Endothelial cell of umbilical vein (primary cell): Measurements from ENCODE around the gene HIVEP3. TPM values are rescaled to one million over a fixed set of nuclear protein-coding genes. Genes with fewer than 3 reads are reported as not detected.

Experiments used
- BruUV-seq: library from RNA; stranded (reverse); fragments of 400-500 nt; replicated peaks from 2 replicates; lab custom pipeline; 2021; lab: Mats Ljungman, UMichigan
- CTCF ChIA-PET: fragments of 300-600, 350-600 bp; sonication (Branson Sonifier 250); formaldehyde crosslinking; loops from one replicate; lab custom pipeline; 2021; ENCODE audit warnings: antibody characterized with exemption, inconsistent platforms; lab: Charles Lee
- POLR2A ChIA-PET: fragments of 300-600, 350-600 bp; sonication (Branson Sonifier 250); formaldehyde crosslinking; loops from one replicate; lab custom pipeline; 2021; ENCODE audit warnings: antibody characterized with exemption, inconsistent platforms; lab: Charles Lee
- DNase-seq: peaks from one replicate; pipeline ENCODE4 v3.0.0-alpha.2; 2011; ENCODE audit warnings: low read depth, low spot score
- FAIRE-seq: peaks from 2 replicates; lab custom pipeline; 2011; peaks lifted over from hg19 to GRCh38; lab: Jason Lieb, UNC
- H2AFZ ChIP-seq: 2 replicates; pipeline ENCODE4 v1.6.0; 2012; ENCODE audit warnings: low read depth, low read length, control low read depth, inconsistent platforms
- H3K27ac ChIP-seq: 2 replicates; pipeline ENCODE4 v1.5.1; 2011; ENCODE audit warnings: low read depth, mild to moderate bottlenecking, control low read depth, low read length, moderate library complexity; ENCODE audit not compliant: insufficient read depth
- H3K27me3 ChIP-seq, 2 experiments: 2 replicates each; pipeline versions ENCODE4 v1.6.0 to v1.6.1; 2011; ENCODE audit warnings: low read length in 2 of 2, mixed read lengths in 1 of 2; ENCODE audit not compliant: control insufficient read depth in 2 of 2, insufficient read depth in 2 of 2
- H3K36me3 ChIP-seq, 2 experiments: 2 replicates in 1 of 2; 3 replicates in 1 of 2; pipeline ENCODE4 v1.5.1; 2011; ENCODE audit warnings: low read length in 2 of 2, mild to moderate bottlenecking in 1 of 2, moderate library complexity in 1 of 2; ENCODE audit not compliant: control insufficient read depth in 2 of 2, insufficient read depth in 2 of 2; ENCODE audit errors: extremely low read depth in 1 of 2
- H3K4me1 ChIP-seq: 3 replicates; pipeline ENCODE4 v1.5.1; 2011; ENCODE audit warnings: mild to moderate bottlenecking, low read length; ENCODE audit not compliant: control insufficient read depth, insufficient read depth; ENCODE audit errors: extremely low read depth
- H3K4me2 ChIP-seq: 2 replicates; pipeline ENCODE4 v1.6.1; 2011; ENCODE audit warnings: low read length, control low read depth, mixed read lengths; ENCODE audit not compliant: insufficient read depth
- H3K4me3 ChIP-seq, 3 experiments: fragments of 200-600 bp in 1 of 3; sonication (generic), shearing (Covaris generic) in 1 of 3; replicated peaks in 1 of 3; 2 replicates each; pipeline ENCODE4 v1.5.1; 2011 to 2016; ENCODE audit warnings: control low read depth in 3 of 3, low read length in 3 of 3, mild to moderate bottlenecking in 2 of 3, inconsistent platforms in 1 of 3, low read depth in 1 of 3, moderate library complexity in 1 of 3; ENCODE audit not compliant: insufficient read depth in 1 of 3
- H3K79me2 ChIP-seq: 2 replicates; pipeline ENCODE4 v1.6.0; 2012; ENCODE audit warnings: low read length, inconsistent platforms; ENCODE audit not compliant: control insufficient read depth, insufficient read depth
- H3K9ac ChIP-seq: replicated peaks from 2 replicates; pipeline ENCODE3; 2011; ENCODE audit warnings: low read length, control low read depth; ENCODE audit not compliant: insufficient read depth; ENCODE audit errors: extremely low read depth
- H3K9me1 ChIP-seq: replicated peaks from 3 replicates; pipeline ENCODE4 v1.6.0; 2011; ENCODE audit warnings: mild to moderate bottlenecking, low read length; ENCODE audit not compliant: control insufficient read depth, insufficient read depth; ENCODE audit errors: extremely low read depth
- H3K9me3 ChIP-seq: replicated peaks from 2 replicates; pipeline ENCODE4 v1.5.1; 2012; ENCODE audit warnings: low read length, inconsistent platforms; ENCODE audit not compliant: control insufficient read depth, insufficient read depth
- H4K20me1 ChIP-seq: replicated peaks from 2 replicates; pipeline ENCODE3; 2011; ENCODE audit warnings: mild to moderate bottlenecking, low read length; ENCODE audit not compliant: control insufficient read depth, insufficient read depth; ENCODE audit errors: extremely low read depth
- FOS ChIP-seq: IDR thresholded peaks from 2 replicates; pipeline ENCODE4 v1.6.1; 2011; ENCODE audit warnings: mild to moderate bottlenecking, low read length, moderate library complexity, borderline replicate concordance; ENCODE audit not compliant: insufficient read depth
- GATA2 ChIP-seq: IDR thresholded peaks from 2 replicates; pipeline ENCODE4 v1.7.0; 2011; ENCODE audit warnings: low read depth, mild to moderate bottlenecking, moderate library complexity, mixed read lengths, low read length; ENCODE audit not compliant: insufficient read length, insufficient read depth
- JUN ChIP-seq: IDR thresholded peaks from 2 replicates; pipeline ENCODE4 v1.6.1; 2011; ENCODE audit warnings: borderline replicate concordance, low read depth; ENCODE audit not compliant: insufficient read length, insufficient read depth
- MAX ChIP-seq: IDR thresholded peaks from 2 replicates; pipeline ENCODE4 v1.6.1; 2011; ENCODE audit not compliant: insufficient read depth, insufficient read length
- MYC ChIP-seq: IDR thresholded peaks from one replicate; pipeline ENCODE4 v1.6.1; 2011; ENCODE audit warnings: mild to moderate bottlenecking, low read depth, low read length
- POLR2AphosphoS5 ChIP-seq: IDR thresholded peaks from 2 replicates; pipeline ENCODE4 v1.6.1; 2012; ENCODE audit warnings: low read depth, mild to moderate bottlenecking, control low read depth, low read length, moderate library complexity; ENCODE audit not compliant: insufficient read depth
- dilution Hi-C: fragments of 300-500 bp; cut with MboI; formaldehyde crosslinking; loops from one replicate; pipeline ENCODE4 v1.15.0; 2019; ENCODE audit warnings: low sequenced_read_pairs; ENCODE audit not compliant: extremely low pct_ligation_motif_present
- intact Hi-C: fragments of 100-400 bp; cut with micrococcal nuclease; formaldehyde crosslinking; loops from one replicate; pipeline ENCODE4 v1.10.0; 2022
- polyA plus RNA-seq, 4 experiments: library from polyadenylated mRNA; depleted of rRNA in 3 of 4; stranded (reverse) in 3 of 4; unstranded in 1 of 4; fragments of >200 nt; gene quantifications; 2 replicates each; pipeline versions ENCODE4 v1.2.1 to v1.2.3, GENCODE V29; 2011 to 2012; ENCODE audit warnings: missing spikeins in 1 of 4
- total RNA-seq: library from RNA; stranded (reverse); gene quantifications from 2 replicates; pipeline ENCODE4 v1.2.3, GENCODE V29; 2021

Gene HIVEP3
- total and polyA plus RNA-seq, 2 donors (not counting 3 experiments of a cell fraction or from before 2014, with no cell fraction given): 3.4 to 4.0 TPM

DNA sequence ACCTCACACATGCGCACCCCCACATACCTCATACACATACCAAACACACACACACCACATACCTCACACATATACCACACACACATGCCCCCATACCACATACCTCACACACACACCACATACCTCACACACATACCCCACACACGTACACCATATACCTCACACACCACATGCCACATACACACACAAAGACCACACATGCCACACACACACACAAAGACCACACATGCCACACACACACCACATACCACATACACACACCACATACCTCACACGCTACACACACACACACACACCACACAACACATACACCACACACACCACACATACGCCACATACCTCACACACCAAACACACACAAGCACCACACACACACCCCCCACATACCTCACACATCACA lies 30.0 kb downstream of the HIVEP3 start:
- no TSS peak for BruUV-seq
- Histone ChIP-seq H3K4me2 (no peak overlapping the region), H3K9ac (no peak overlapping the region), H3K27me3 (no peaks in the 10 kb centered on the region), H3K9me3 (no peaks in the 10 kb centered on the region), H3K9me1 (no peaks in the 10 kb centered on the region), H4K20me1 (no peaks in the 10 kb centered on the region), H3K4me1 (peaks cover 12% of the 10 kb centered on the region), H2AFZ (no peak overlapping the region), H3K36me3 (no peaks in the 10 kb centered on the region), H3K27ac (no peak overlapping the region), H3K79me2 (no peaks in the 10 kb centered on the region), H3K4me3 (no peak overlapping the region)
- TF ChIP-seq GATA2 (no peak), FOS (no peak), MYC (no peak), JUN (no peak), MAX (no peak)
- CTCF ChIA-PET: interaction anchor here (0.6 kb wide), 1 partner anchor 66 kb away, joined by 3 read pairs; no protein-coding TSS in a partner anchor
- dilution Hi-C loops (no loop called here), intact Hi-C loops (no loop called here)
- POLR2A ChIA-PET: no interaction called here
- DNase-seq (no peak), FAIRE-seq (no peak)

DNA sequence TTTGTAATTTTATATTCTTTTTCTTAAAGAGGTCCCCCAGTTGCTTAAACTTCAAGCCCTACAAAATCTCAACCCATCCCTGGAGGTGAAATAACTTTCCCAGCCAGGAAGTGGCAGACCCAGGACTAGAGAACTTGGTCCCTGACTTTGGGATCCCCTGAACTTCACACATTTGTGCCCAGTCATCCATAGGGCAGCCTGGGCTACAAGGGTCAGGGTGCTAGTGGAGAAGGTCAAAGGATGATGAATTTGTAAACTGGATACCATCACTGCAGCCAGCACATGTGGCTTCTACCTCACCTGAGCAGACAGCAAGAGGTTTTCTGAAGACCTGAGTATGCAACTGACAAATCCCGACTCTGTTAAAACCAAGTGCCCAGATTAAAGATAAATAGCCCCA lies 31.4 kb downstream of the HIVEP3 start:
- H3K4me1 ChIP-seq: peaks cover 12% of the 10 kb centered on the region
- TF ChIP-seq MAX: no peak
- TF ChIP-seq MYC: no peak
- TF ChIP-seq POLR2AphosphoS5: no peak
- BruUV-seq: no TSS peak
- intact Hi-C loops (no loop called here), dilution Hi-C loops (no loop called here)
- no peaks in the 10 kb centered on the region for H3K79me2 ChIP-seq
- POLR2A ChIA-PET: no interaction called here
- FAIRE-seq (no peak), DNase-seq (no peak)
- H3K9me1 ChIP-seq: no peaks in the 10 kb centered on the region
- H4K20me1 ChIP-seq: no peaks in the 10 kb centered on the region
- CTCF ChIA-PET: no interaction called here
- no peaks in the 10 kb centered on the region for H3K9me3 ChIP-seq
- H3K9ac ChIP-seq: no peak overlapping the region
- no peak overlapping the region for H3K4me2 ChIP-seq
- H3K36me3 ChIP-seq: no peaks in the 10 kb centered on the region
- H2AFZ ChIP-seq: no peak overlapping the region
- H3K27me3 ChIP-seq: no peaks in the 10 kb centered on the region
- H3K4me3 ChIP-seq: no peak overlapping the region
- H3K27ac ChIP-seq: no peak overlapping the region
